K562 (cell line): Measurements from ENCODE around the gene EIF4G1. TPM values are rescaled to one million over a fixed set of nuclear protein-coding genes. Genes with fewer than 3 reads are reported as not detected.

Experiments used
- BCOR ChIP-seq: fragments of 450-650 bp; IDR thresholded peaks from 2 replicates; pipeline ENCODE4 v1.6.1; 2016
- CBX5 ChIP-seq: IDR thresholded peaks from 2 replicates; pipeline ENCODE4 v1.6.1; 2014; ENCODE audit warnings: low read depth, borderline replicate concordance
- CBX8 ChIP-seq: fragments of 200-600 bp; sonication (generic); IDR thresholded peaks from 2 replicates; pipeline ENCODE4 v1.6.1; 2012; ENCODE audit warnings: borderline replicate concordance, mixed run types, low read depth, mild to moderate bottlenecking, moderate library complexity, mixed read lengths, low read length, control low read depth, inconsistent platforms; ENCODE audit not compliant: poor library complexity, severe bottlenecking; ENCODE audit errors: extremely low read depth
- DPF2 ChIP-seq: fragments of 450-650 bp; IDR thresholded peaks from 2 replicates; pipeline ENCODE4 v1.6.1; 2016
- EP400 ChIP-seq: fragments of 450-650 bp; IDR thresholded peaks from 2 replicates; pipeline ENCODE4 v1.6.1; 2017; ENCODE audit warnings: antibody characterized with exemption, mild to moderate bottlenecking, moderate library complexity
- KDM4B ChIP-seq, 2 experiments: fragments of 450-650 bp in 1 of 2; sonication (generic) in 1 of 2; IDR thresholded peaks; 2 replicates each; pipeline ENCODE4 v1.6.1; 2016 to 2017; ENCODE audit warnings: borderline replicate concordance in 2 of 2, antibody characterized with exemption in 1 of 2, low read depth in 1 of 2, mild to moderate bottlenecking in 1 of 2
- MCM7 ChIP-seq, 2 experiments: fragments of 450-650 bp; IDR thresholded peaks; 2 replicates each; pipeline ENCODE4 v1.6.1; 2016 to 2018
- MTA1 ChIP-seq: fragments of 450-650 bp; IDR thresholded peaks from 2 replicates; pipeline ENCODE4 v1.6.1; 2017; ENCODE audit warnings: borderline replicate concordance
- MYC ChIP-seq, 2 experiments: fragments of 250-450 bp in 1 of 2; sonication (Bioruptor Pico) in 1 of 2; IDR thresholded peaks; 2 replicates each; pipeline versions ENCODE4 v1.5.1 to v1.6.1; 2012 to 2021; ENCODE audit warnings: low read depth in 2 of 2, borderline replicate concordance in 1 of 2, improper control_type of control experiment in 1 of 2, low read length in 1 of 2, mild to moderate bottlenecking in 1 of 2, moderate library complexity in 1 of 2
- PHF8 ChIP-seq: fragments of 200-600 bp; sonication (generic); IDR thresholded peaks from 2 replicates; pipeline ENCODE4 v1.6.1; 2012; ENCODE audit warnings: mixed run types, mild to moderate bottlenecking, inconsistent platforms, low read length, moderate library complexity, borderline replicate concordance
- SAP30 ChIP-seq: fragments of 200-600 bp; sonication (generic); IDR thresholded peaks from 2 replicates; pipeline ENCODE4 v1.6.1; 2012; ENCODE audit warnings: borderline replicate concordance, low read depth, mild to moderate bottlenecking, moderate library complexity, low read length, control low read depth, inconsistent platforms; ENCODE audit not compliant: insufficient read depth, poor library complexity, severe bottlenecking
- TCF7 ChIP-seq: sonication (generic); IDR thresholded peaks from 2 replicates; pipeline ENCODE4 v1.6.1; 2016; ENCODE audit warnings: antibody characterized with exemption, borderline replicate concordance
- ZNF12 ChIP-seq: sonication (generic); formaldehyde crosslinking; IDR thresholded peaks from 2 replicates; pipeline ENCODE4 v1.4.0; 2020; ENCODE audit warnings: mild to moderate bottlenecking, missing genetic modification reagents
- ZNF124 ChIP-seq: sonication (generic); formaldehyde crosslinking; IDR thresholded peaks from 2 replicates; pipeline ENCODE4 v1.8.1; 2022; ENCODE audit warnings: missing genetic modification reagents
- ZNF174 ChIP-seq: fragments of 250-450 bp; sonication (Bioruptor Pico); IDR thresholded peaks from 2 replicates; pipeline ENCODE4 v1.4.0; 2020; ENCODE audit warnings: mild to moderate bottlenecking
- ZNF511 ChIP-seq: sonication (generic); formaldehyde crosslinking; IDR thresholded peaks from 2 replicates; pipeline ENCODE4 v1.8.0; 2022; ENCODE audit warnings: mild to moderate bottlenecking, missing genetic modification reagents
- ZNF57 ChIP-seq: fragments of 450-650 bp; formaldehyde crosslinking; IDR thresholded peaks from 2 replicates; pipeline ENCODE4 v1.4.0; 2020; ENCODE audit warnings: mild to moderate bottlenecking, moderate library complexity
- polyA plus RNA-seq, 8 experiments: library from polyadenylated mRNA; depleted of rRNA in 4 of 8; stranded (reverse) in 5 of 8; unstranded in 3 of 8; fragments of >200 nt; fragmentation: Nextera tagmentation in 2 of 8; fragmentation: Illumina TruSeq in 1 of 8; extraction: Ambion mirVana in 2 of 8; extraction: Trizol in 1 of 8; gene quantifications; 2 replicates each; pipeline versions ENCODE4 v1.2.1 to v1.2.3, GENCODE V29; 2011 to 2014; ENCODE audit warnings: inconsistent platforms in 1 of 8, missing spikeins in 1 of 8
- total RNA-seq, 7 experiments: library from RNA; depleted of rRNA in 6 of 7; stranded (reverse); fragments of >200 nt in 6 of 7; fragmentation: Illumina TruSeq in 2 of 7; extraction: Trizol in 2 of 7; gene quantifications; 2 replicates each; pipeline versions ENCODE4 v1.2.1 to v1.2.3, GENCODE V29; 2011 to 2021; ENCODE audit warnings: low replicate concordance in 1 of 7
- TF ChIP-seq, protein P1 (sequence below): fragments of 150-350 bp; conservative IDR thresholded peaks from 2 replicates; pipeline ENCODE4 v1.6.1; 2014; ENCODE audit warnings: low read length
- TF ChIP-seq, protein P2 (sequence below): fragments of 250-450 bp; sonication (Bioruptor Pico); IDR thresholded peaks from 2 replicates; pipeline ENCODE4 v1.5.0; 2020; ENCODE audit warnings: mild to moderate bottlenecking
- TF ChIP-seq, protein P3 (sequence below): fragments of 450-650 bp; conservative IDR thresholded peaks from 2 replicates; pipeline ENCODE4 v1.6.1; 2016; ENCODE audit warnings: missing genetic modification characterization, low read depth, mild to moderate bottlenecking, control low read depth, missing compliant biosample characterization
- TF ChIP-seq, protein P4 (sequence below): sonication (generic); formaldehyde crosslinking; IDR thresholded peaks from 2 replicates; pipeline ENCODE4 v1.9.0; 2022; ENCODE audit warnings: mild to moderate bottlenecking, missing genetic modification reagents

Gene EIF4G1
- total and polyA plus RNA-seq, 9 of the 15 experiments (the other 6 are each of a cell fraction or from before 2014, with no cell fraction given), result 4.6 to 505 (median 155) TPM

- TF ChIP-seq TCF7 (no peak), ZNF124 (no peak), DPF2 (no peak), CBX5 (no peak), ZNF12 (CRISPR knock-in tag) (0 out of 2 replicates have a peak, but pooled peaks have one; percentile 35), KDM4B (IDR thresholded peaks at IDR 0.05; ENCODE audit: borderline replicate concordance in 2 of 2, low read depth in 1 of 2) (0 out of 4 replicates have a peak, but pooled peaks of 1 of the 2 experiments have one; percentile 32), ZNF57 (no peak), MCM7 (IDR thresholded peaks at IDR 0.05) (no peak), EP400 (no peak), CBX8 (no peak), BCOR (0 out of 2 replicates have a peak, but pooled peaks have one; percentile 23), ZNF511 (0 out of 2 replicates have a peak, but pooled peaks have one; percentile 62), MYC (IDR thresholded peaks at IDR 0.05; ENCODE audit: low read depth, low read length) (peak; percentile 5; the same call in 1 of the 2 replicates), MYC (CRISPR knock-in tag; IDR thresholded peaks at IDR 0.05; ENCODE audit: borderline replicate concordance, low read depth) (peak; percentile 35; the same call in 1 of the 2 replicates), SAP30 (peak; percentile 15), ZNF174 (no peak), PHF8 (peak; percentile 60; the same call in 1 of the 2 replicates), MTA1 (no peak)
- TF ChIP-seq, protein P1, sequence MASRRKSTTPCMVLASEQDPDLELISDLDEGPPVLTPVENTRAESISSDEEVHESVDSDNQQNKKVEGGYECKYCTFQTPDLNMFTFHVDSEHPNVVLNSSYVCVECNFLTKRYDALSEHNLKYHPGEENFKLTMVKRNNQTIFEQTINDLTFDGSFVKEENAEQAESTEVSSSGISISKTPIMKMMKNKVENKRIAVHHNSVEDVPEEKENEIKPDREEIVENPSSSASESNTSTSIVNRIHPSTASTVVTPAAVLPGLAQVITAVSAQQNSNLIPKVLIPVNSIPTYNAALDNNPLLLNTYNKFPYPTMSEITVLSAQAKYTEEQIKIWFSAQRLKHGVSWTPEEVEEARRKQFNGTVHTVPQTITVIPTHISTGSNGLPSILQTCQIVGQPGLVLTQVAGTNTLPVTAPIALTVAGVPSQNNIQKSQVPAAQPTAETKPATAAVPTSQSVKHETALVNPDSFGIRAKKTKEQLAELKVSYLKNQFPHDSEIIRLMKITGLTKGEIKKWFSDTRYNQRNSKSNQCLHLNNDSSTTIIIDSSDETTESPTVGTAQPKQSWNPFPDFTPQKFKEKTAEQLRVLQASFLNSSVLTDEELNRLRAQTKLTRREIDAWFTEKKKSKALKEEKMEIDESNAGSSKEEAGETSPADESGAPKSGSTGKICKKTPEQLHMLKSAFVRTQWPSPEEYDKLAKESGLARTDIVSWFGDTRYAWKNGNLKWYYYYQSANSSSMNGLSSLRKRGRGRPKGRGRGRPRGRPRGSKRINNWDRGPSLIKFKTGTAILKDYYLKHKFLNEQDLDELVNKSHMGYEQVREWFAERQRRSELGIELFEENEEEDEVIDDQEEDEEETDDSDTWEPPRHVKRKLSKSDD, result no peak
- TF ChIP-seq, protein P2, sequence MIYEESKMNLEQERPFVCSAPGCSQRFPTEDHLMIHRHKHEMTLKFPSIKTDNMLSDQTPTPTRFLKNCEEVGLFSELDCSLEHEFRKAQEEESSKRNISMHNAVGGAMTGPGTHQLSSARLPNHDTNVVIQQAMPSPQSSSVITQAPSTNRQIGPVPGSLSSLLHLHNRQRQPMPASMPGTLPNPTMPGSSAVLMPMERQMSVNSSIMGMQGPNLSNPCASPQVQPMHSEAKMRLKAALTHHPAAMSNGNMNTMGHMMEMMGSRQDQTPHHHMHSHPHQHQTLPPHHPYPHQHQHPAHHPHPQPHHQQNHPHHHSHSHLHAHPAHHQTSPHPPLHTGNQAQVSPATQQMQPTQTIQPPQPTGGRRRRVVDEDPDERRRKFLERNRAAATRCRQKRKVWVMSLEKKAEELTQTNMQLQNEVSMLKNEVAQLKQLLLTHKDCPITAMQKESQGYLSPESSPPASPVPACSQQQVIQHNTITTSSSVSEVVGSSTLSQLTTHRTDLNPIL (CRISPR knock-in tag), result no peak
- TF ChIP-seq, protein P3, sequence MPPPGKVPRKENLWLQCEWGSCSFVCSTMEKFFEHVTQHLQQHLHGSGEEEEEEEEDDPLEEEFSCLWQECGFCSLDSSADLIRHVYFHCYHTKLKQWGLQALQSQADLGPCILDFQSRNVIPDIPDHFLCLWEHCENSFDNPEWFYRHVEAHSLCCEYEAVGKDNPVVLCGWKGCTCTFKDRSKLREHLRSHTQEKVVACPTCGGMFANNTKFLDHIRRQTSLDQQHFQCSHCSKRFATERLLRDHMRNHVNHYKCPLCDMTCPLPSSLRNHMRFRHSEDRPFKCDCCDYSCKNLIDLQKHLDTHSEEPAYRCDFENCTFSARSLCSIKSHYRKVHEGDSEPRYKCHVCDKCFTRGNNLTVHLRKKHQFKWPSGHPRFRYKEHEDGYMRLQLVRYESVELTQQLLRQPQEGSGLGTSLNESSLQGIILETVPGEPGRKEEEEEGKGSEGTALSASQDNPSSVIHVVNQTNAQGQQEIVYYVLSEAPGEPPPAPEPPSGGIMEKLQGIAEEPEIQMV (tag), result no peak
- TF ChIP-seq, protein P4, sequence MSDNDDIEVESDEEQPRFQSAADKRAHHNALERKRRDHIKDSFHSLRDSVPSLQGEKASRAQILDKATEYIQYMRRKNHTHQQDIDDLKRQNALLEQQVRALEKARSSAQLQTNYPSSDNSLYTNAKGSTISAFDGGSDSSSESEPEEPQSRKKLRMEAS (CRISPR knock-in tag), result peak; percentile 45
These were observed 46.6 kb downstream of the EIF4G1 start (continued) for GRCh38 chr3:184360929-184361531.
